HG03575 (cell line): ENCODE results near the gene PTGES2.

Experiments
- ATAC-seq: cut with Tn5 transposase; IDR thresholded peaks from one replicate; pipeline ENCODE4 v1.9.1; 2021; ENCODE audit not compliant: unreplicated experiment, insufficient number of reproducible peaks, low FRiP score; ENCODE audit errors: extremely low read depth

PTGES2 gene

DNA sequence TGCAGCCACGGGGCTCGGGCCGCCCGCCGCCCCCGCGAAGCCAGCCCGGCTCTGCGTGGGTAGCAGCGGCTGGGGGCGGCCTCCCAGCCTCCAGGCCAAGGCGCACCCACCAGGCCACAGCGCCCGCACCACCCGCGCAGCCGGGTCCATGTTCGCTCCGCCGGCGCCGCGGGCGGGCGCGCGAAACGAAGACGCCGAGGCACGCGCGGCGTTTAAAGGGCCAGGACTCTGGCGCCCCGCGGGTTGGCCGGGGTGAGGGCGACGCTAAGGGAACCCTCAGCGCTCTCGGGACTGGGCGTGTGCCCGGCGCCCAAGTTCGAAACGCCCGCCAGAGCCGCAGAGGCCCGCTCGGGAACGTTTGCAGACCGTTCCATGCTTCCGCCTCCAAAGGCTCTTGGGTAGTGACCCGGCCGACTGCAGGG lies at the start of gene PTGES2:
PTGES2 (minus strand) TSS at position 162 of the 422 bp plus-strand sequence; CDS start at position 150, 12 bp downstream.
- ATAC-seq, result no peak

DNA sequence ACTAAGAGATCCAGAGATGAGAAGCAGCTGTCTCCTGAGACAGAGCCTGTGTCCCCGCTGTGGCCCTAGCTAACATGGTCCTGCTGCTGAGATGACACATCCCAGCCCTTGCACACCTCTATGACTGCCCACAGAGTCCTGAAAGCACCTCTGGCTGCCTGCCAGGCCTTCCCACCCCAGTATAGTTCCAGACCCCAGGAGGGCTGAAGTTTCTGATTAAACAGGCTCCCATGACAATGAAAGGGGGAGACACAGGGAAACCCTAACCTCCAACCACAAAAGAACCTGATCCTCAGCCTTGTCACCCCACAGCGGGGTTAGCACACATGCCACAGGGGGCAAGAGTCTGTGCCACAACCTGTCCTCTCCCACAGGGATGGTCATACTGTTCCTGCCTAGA lies 48.2 kb upstream of the PTGES2 start:
- ATAC-seq, result no peak

DNA sequence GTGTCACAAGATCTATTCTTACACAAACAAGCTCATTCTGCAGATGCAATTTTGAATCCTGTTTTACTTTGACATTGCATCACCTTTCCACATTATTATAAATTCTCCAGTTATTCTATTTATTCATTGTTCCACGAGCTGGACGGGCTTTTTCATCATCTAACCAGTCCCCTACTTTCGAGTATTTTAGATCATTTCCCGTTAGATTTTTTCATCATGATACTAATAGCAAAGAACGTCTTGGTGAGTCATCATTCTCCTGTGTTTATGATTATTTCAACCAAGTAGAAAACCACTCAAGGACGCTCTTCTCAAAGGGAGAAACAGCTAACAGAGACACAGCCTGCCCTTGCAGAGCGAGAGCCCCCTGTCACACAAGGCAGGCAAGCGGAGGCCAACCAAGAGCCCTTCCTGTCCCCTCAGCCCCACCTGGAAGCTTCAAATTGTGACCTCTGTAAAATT lies 47.6 kb upstream of the PTGES2 start:
- ATAC-seq, result no peak

DNA sequence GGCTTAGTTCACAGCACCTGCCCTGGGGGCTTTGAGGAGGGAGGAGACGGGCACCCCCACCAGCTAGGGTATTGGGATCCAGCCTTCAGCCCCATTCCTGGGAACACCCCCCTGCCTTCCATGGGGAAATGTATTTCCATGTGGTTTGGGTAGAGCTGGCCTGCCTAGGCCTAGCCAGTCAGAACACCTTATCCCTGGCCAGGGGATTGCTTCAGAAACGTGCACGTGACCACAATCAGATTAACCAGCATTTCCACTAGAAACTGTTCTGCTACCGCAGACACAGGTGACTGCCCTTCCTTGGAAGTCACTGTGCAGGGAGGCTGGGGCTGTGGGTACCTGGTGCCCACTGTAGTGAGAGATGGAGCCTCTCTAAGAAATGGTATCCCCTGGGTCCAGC lies 46.5 kb upstream of the PTGES2 start:
- no peak for ATAC-seq

DNA sequence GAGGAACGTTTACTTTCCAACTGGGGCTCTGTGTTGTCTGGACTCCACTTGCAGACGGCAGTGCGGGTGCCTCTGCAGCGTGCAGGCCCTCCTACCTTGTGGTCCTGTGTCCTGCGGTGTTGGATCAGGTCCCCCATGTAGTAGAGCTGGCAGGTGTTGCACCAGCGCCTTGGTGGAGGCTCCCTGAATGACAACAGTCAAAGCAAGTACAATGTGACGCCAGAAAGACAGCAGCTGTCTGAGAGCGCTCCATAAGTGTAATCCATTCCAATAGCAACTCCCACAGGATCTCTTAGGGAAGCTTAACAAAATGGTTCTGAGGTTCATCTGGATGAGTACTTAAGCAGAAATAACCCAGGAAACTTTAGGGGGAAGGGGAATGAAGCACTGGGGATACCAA lies 42.4 kb upstream of the PTGES2 start:
- no peak for ATAC-seq

DNA sequence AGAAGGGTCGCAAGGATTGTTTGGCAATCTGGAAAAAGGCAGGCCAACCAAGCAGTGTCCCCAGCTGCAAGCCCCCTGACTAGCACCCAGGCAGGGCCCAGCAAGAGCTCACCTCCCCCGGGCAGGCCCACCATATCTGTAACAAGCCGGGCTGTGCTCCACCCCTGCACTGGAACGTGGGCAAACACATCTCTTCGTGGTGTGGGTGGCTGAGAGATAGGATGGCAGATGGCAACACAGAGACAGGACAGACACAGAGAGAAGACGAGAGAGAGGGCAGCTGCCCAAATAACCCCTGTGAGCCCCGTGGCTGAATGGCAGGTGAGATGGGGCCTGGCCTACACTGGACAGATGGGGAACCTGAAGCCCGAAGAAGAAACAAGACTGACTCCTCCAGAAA lies 42.0 kb upstream of the PTGES2 start:
- ATAC-seq, result no peak

DNA sequence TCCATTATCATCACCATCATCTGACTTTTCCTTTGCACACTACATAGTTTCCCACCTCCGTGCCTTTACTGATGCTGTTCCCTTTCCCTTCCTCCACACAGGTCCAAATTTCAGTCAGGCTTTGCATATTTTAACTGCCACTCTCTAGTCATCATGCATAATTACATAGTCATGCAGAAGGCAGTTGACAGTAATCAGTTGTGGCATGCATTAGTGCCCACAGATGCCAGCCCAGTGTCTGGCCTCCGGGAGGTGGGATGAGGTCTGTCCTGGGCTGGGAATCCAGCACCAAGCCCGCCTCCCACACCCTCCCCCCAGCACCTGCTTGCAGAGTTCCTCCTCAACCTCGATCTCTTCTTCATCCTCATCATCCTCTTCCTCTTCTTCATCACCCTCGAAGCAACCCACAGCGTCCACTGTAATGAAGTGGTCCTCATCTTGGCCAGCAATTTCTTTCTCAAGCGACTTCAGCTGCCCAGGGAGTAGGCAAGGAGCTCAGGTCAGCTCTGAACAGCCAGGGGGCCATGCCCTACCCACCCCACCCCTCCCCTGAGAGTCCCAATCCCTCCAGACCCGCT lies 41.3 kb upstream of the PTGES2 start:
- ATAC-seq, result no peak

DNA sequence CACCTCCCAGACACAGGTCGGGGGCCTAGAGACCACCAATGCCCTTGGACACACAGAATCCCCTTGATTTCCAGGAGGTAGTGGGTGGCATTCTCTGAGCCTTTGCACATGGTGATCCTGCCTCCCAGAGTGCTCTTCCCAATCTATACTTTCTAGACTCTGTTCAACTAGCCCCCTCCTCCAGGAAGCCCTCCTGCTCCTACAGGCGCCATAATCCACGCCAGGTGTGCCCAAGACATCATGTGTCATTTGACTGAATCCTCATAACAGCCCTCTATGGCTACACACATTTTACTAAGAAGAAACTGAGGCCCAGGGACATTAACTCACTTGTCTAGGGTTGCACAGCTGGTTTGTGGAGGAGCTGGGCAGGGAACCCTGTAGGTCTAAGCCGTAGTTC lies 39.7 kb upstream of the PTGES2 start:
- ATAC-seq, result no peak

DNA sequence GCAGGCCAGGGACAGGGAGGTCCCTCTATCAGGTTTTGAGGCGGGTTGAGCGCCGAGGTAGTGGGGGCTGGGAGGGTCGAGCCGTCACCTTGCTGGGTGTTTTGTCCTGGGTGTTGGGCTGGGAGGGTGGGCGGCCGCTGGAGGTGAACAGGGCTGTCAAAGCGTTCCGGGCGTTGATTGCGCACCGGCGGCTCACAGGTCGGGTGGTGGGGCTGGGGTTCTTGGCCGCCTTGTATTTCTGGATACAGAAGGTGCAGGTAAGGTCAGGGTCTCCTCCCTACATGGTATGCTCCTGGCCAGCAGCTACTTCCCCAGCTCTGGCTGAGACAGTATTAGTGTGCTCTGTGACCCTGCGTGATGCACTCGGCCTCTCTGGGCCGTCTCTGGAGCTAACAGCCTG lies 38.6 kb upstream of the PTGES2 start:
- no peak for ATAC-seq

DNA sequence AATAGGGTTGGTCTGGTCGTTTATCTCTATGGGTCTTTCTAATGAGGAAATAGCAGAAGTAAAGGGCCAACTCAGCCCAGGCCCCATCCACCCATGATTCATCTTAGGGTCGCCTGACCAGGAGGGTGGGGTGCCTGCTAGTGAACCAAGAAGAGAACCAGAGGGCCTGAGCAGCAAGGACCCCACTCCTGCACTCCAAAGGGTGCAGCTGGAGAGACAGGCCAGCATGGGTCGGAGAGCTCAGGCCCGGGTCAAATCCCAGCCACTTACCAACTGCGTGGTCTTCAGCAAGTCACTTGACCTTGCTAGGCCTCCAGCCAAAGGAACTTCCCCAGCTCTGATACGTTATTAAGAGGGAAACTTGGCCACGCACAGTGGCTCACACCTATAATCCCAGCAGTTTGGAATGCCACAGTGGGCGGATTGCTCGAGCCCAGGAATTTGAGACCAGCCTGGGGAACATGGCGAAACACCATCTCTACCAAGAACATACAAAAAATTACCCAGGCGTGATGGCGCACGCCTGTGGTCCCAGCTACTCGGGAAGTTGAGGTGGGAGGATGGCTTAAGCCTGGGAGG lies 36.9 kb upstream of the PTGES2 start:
- ATAC-seq, result no peak

DNA sequence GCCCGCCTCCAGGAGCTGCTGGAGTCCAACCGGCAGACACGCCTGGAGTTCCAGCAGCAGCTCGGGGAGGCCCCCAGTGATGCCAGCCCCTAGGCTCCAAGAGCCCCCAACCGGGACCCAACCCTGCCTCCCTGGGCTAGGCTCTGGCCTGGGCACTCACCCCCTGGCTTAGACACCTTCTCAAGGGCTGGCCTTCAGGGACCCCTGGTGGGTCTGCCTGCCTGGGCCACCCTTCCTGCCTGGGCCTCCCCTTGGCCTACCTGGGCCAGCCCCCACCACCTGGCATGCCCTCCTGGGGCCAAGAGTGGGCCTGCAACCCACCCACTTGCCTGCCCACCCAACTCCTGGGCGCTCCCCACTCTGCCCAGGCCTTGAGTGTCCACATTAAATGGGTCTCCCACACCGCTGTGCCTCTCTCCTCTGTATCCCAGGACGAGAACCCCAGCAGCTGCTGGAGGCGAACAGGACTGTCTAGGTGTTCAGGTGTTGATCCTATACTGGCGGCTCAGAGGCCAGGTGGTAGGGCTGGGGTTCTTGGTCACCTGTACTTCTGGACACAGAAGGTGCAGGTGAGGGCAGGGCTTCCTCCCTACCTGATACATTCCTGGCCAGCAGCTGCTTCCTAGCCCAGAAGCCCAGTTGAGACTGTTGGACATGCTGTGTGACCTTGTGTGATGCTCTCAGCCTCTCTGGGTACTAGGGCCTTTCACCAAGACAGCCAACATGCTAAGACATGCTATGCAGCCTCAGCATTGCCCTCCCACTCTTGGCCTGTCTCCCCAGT lies 36.2 kb upstream of the PTGES2 start:
- ATAC-seq, result no peak

DNA sequence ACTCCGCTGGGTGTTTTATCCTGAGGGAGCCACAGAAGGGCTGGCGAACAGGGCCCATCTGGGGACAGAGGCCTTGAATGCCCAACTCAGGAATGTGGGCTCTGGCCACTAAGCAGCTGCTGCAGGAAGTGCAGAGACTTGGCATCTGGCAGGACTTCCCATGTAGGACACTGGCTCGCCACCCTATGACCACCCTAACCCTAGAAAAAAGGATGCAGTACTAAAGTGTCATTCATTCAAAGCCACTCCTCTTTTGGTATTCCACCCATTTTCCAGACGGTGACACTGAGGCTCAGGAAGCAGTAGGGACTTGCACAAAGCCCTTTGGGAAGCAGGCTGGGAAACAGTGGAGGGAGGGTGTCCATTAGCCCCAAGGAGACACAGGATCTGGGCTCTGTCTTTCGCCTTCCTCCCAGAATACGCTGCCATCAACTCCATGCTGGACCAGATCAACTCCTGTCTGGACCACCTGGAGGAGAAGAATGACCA lies 35.5 kb upstream of the PTGES2 start:
- no peak for ATAC-seq

DNA sequence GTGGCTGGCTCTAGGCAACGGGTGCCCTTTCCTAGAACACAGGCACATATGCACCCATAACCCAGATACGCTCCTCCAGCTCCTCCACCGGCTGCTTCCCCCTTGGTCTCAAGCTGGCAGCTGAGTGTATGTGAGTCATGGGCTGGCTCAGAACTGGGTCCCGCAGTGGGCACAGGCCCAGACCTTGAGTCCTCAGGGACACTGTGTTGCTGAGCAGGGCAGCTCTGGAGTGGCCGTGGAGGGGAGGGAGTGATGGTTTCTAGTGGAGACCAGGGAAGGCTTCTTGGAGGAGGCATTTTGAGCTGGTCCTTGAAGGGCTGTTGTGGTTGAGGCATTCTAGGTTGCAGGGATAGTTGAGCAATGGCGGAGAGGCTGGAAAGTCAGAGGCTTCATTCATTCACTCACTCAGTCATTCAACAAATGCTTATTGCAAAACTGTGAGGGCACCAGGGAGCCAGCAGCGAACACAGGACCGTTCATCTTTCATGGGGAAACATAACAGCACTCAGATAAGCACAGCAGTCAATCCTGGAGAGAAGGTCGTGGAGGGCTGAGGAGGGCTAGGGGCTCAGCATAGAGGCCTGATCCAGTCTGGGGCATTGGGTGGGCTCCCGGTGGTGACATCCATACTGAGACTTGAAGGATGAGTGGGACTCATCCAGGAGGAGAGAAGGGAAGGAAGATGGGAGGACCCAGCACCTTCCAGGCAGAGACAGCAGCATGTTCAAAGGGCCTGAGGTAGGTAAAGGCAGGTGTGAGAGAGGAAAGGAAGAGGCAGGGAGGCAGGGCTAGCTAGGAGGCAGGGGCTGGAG lies 34.9 kb upstream of the PTGES2 start:
- no peak for ATAC-seq

DNA sequence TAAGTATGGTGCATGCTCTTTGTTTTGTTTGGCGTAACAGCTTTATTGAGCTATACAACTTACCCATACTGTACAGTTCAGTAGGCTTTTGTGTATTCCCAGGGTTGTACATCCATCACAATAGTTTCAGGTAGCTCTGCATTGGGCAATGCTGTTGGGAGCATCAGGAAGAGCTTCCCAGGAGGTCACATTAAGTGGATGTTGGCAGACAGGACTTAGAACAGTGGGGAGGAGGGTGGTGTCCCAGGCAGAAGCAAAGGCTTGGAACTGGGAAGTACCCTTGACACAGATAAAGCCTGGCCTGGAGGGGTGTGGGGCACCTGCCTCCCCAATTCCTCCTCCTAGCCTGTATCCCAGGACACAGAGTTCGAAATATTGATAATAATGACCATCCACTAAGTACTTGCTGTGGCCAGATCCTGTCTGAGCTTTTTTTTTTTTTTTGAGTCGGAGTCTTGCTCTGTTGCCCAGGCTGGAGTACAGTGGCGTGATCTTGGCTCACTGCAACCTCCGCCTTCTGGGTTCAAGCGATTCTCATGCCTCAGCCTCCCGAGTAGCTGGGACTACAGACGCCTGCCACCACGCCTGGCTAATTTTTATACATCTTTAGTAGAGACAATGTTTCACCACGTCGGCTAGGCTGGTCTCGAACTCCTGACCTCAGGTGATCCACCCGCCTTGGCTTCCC lies 33.8 kb upstream of the PTGES2 start:
- no peak for ATAC-seq

DNA sequence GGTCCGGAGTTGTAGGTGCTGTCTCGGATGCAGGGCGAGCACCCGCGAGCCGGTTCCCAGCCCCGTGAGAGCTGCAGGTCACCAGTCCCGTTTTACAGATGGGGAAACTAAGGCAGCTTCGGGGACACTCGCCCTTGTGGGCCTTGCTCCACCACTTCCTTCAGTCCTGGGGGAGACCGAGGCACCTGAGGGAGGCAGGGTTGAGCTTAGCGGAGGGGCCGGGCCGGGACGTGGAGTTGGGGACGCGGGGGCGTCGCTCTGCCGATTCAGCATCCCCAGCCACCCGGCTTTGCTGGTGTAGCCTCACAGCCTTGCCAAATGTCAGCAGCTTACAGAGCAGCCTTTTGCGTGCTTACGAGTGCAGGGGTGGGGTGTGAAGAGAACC lies 33.1 kb upstream of the PTGES2 start:
- ATAC-seq, result no peak

DNA sequence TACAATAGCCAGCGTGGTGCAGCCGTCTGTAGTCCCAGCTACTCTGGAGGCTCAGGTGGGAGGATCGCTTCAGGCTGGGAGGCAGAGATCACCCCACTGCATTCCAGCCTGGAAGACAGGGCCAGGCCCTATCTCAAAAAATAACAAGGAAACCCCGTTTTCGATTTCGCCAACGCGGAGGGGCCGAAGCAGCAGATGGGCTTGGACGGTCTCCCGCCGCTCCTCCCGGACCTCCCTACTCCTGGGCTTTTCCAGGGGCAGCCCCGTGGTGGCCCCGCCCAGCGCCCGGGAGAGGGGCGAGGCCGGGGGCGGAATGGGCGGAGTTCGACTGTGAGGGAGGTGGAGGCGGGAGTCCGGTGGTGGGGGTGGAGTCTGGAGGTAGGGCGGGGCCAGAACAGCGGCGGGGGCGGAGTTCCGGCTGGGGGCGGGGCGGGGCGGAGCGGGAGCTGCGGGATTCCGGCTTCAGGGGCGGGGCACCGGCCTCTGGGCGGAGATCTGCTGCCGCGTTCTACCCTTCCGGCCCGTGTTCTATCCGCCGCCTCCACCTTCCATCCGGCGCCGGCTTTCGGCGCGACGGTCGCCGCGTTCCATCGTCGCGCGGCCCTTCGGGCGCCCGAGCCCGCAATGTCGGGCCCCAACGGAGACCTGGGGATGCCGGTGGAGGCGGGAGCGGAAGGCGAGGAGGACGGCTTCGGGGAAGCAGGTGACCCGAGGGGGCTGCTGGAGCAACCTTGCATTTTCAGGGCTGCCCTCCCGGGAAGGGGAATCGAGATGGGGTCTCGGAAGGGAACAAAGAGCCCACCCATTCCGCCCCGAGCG lies 32.5 kb upstream of the PTGES2 start, which contains the start of gene BBLN:
BBLN (plus strand) TSS at position 482 of the 819 bp plus-strand sequence; CDS start at position 625, 143 bp downstream.
- ATAC-seq, result no peak

DNA sequence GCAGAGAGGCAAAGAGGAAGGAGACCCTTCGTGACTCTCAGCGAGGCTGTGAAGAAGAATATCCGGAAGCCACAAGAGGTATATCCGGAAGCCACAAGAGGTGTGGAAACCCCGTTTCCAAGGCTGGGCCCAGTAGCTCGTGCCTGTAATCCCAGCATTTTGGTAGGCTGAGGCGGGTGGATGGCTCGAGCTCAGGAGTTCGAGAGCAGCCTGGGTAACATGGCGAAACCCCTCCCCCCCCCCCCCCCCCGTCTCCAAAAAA lies 31.9 kb upstream of the PTGES2 start:
- ATAC-seq, result no peak

DNA sequence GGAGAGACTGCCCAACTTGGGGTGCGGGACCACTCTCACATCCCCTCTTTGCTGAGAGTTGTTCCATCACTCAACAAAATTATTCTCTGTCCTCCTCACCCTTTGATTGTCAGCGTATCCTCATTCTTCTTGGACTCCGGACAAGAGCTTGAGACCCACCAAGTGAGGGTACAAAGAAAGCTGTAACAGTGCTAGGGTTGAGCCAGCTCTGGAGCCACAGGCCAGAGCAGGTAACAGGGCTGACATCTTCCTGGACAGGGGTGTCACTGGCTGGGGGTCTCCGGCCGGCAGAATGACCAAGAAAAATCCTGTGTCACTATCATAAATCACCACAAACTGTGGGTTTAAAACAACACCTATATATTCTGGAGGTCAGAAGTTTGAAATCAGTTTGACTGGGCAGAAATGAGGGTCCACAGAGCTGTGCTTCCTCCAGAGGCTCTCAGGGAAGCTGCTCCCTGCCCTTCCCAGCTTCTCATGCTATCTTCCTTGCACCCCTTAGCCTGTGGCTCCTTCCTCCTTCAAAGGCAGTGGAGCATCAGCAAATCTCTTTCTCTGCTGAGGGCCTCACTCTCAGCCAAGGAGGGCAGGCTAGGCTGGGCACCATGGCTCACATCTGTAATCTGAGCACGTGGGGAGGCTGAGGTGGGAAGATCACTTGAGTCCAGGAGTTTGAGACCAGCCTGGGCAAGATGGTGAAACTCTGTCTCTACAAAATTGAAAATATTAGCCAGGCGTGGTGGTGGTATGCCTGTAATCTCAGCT lies 28.4 kb upstream of the PTGES2 start:
- no peak for ATAC-seq
